Measurements from ENCODE around the gene CACNA1S.

Gene CACNA1S

GRCh38 chr1:201140235-201140940 is 28.2 kb upstream of the CACNA1S start:
- no peak for DNase-seq

DNA sequence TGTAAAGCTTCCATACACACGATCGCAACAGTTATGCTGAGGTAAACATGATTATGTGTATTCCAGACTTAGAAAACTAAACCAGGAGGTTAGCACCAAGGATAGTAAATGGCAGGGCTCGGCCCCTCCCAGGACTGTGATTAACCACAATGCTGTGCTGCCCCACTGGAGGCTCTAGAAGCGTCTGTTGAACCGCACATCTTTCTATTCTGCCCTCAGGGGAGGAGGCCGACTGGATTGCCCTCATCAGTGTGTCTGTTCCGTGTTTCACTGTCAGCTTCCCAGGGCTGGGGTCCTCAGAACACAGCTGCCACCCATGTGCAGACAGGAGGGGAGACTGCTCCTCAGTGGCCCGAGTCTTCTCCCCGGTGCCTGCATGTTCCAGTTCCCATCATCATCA is 27.5 kb upstream of the CACNA1S start:
- no peak for DNase-seq

GRCh38 chr1:201139306-201139705 is 27.1 kb upstream of the CACNA1S start:
- DNase-seq, result no peak

GRCh38 chr1:201138311-201138840 is 26.1 kb upstream of the CACNA1S start:
- DNase-seq, result no peak

GRCh38 chr1:201137579-201138310 is 25.5 kb upstream of the CACNA1S start:
- no peak for DNase-seq

DNA sequence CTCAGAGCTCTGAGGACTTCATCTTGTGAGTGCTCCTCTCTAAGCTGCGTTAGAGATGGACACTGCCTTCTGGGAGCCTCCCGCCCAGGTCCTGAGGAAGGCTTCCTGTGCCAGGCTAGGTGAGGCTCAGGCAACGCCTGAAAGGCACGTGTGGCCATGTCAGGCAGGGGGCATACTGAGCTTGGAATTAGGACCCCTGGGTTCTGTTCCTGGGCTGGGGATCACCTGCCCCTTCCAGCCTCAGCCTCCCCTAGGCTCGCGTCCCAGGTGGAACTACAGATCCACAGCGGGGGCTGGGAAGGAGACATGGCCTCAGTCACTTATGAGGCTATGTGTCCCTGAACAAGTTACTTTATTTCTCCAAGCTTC is 24.8 kb upstream of the CACNA1S start:
- no peak for DNase-seq

GRCh38 chr1:201136355-201137023 is 24.3 kb upstream of the CACNA1S start:
- DNase-seq, result no peak

DNA sequence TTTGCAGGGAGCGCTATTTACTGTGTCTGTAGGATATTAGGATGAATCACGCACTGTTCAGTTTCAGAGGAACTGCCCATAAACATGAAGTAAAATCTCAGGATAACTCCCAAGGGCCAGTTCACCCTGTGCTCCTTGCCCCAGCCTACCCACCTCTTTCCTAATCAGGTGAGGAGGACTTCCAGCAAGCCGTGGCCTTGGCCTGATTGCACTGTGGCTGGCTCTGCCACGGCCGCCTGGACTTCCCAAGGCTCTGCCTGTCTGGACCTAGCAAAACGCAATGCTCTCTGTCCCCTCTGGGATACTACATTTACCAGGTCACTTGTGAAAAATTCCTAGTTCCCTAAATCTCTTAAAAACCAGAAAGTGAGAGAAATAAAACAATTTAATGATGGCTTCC is 22.2 kb upstream of the CACNA1S start:
- DNase-seq, result no peak

DNA sequence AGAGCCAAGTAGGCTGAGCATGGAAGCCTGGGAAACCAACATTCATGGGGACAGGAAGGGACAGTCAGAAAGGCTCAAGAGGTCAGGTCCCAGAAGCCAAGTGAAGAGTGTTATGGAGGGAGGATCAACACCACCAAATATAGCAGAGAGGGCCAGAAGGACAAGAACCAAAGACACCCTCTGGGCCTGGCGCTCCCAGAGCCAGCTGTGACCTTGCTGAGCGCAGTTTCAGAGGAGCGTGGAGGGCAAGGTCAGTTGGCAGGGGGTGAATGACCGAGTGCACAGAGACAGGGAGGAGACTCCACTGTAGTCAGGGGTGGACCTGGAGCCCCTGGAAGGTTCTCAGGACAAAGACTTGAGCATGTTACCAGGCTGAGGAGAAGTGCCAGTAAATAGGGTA is 19.2 kb upstream of the CACNA1S start:
- DNase-seq, result no peak

- no peak for DNase-seq
Observed at GRCh38 chr1:201128962-201129361, 16.7 kb upstream of the CACNA1S start.

DNA sequence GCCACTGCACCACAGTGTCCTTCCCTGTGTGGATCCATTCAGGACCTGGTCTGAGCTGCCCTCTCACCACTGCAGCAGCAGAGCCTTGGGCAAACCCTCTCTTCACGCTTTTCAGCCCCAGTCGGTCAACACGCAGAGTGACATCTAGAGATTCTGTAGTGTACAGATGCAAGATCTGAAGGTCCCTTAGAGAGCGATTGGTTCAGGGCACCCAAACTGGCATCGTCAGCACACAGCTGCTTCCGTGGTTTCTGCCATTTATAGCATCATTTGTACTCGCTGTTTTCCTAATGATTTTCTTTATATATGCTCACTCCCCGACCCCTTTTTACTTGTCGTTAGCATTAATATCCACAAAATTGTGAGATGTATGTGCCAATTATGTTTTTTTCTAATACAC is 16.2 kb upstream of the CACNA1S start:
- no peak for DNase-seq

DNA sequence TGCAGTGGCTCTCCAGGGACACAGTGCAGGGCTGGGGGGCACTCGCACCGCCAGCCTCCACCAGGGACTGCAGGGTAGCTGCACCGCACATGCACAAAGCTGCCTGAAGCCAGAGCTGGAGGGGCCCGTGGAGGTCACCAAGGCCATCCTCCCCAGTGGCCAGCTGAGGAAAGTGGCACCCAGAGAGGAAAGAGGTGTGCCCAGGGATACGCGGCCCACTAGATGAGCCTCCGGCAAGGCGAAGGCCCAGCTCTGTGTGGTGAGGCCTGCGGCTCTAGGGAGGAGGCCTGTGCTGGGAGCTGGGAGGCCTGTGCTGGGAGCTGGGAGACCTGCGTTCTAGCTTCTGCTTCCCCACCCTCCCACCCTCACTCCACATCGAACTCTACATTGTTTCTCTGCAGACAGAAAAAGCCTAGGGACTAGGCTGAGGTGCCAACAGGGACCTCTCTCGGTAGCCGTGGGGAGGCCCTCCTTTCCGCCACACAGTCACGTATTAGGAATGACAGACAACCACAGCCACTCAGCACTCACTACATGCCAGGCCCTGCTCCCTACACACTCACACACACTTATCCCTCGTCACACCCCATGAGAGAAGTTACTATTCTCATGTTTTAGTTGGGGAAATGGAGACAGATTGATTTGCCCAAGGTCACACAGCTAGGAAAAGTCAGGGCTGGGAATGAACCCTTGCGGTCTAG is 15.7 kb upstream of the CACNA1S start:
- no peak for DNase-seq

- DNase-seq, result no peak
Observed at GRCh38 chr1:201126832-201127754, 14.9 kb upstream of the CACNA1S start, which contains the start of gene ASCL5. Gene ASCL5, minus strand, starts transcription at chr1:201127184. Its CDS starts 11,812 bp downstream, at chr1:201115372.

- no peak for DNase-seq
Observed at GRCh38 chr1:201126463-201126831, 14.2 kb upstream of the CACNA1S start.

DNA sequence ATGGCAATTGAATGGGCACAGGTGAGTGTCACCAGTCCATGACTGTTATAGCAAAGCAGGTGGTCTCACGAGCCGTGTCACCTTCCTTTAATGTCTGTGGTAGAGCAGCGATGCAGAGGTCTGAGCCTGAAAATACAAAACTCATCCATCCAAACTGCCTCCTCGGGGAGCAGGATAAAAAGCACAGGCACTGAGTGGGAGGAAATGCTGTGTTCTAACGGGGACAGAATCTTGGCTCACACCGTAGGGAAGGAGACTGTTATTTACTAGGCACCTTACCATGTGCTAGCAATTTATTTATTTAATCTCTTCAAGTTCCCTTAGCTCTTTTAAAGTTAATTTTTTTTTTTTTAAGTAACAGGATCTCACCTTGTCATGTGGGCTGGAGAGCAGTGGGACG is 13.6 kb upstream of the CACNA1S start:
- DNase-seq, result no peak

DNA sequence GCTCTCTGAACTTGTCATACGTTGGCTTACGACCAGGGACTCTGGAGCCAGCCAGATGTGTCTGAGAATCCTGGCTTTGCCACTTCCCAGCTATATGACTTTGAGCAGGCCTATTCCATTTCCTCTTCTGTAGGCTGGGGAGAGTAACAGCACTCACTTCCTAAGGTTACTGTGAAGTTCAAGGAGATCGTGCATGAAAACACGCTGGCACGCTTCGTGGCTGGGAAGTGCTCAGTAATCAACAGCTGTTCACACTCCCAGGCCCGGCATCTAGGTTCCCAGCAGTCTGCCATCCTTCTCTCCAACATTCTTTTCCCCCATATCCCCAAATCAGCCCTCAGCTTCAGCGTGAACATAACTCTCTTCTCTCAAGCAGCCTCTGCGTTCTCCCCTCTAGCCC is 12.8 kb upstream of the CACNA1S start:
- DNase-seq, result no peak

- DNase-seq, result no peak
Observed at GRCh38 chr1:201123866-201124265, 11.6 kb upstream of the CACNA1S start.

- no peak for DNase-seq
Observed at GRCh38 chr1:201122321-201122957, 10.2 kb upstream of the CACNA1S start.

DNA sequence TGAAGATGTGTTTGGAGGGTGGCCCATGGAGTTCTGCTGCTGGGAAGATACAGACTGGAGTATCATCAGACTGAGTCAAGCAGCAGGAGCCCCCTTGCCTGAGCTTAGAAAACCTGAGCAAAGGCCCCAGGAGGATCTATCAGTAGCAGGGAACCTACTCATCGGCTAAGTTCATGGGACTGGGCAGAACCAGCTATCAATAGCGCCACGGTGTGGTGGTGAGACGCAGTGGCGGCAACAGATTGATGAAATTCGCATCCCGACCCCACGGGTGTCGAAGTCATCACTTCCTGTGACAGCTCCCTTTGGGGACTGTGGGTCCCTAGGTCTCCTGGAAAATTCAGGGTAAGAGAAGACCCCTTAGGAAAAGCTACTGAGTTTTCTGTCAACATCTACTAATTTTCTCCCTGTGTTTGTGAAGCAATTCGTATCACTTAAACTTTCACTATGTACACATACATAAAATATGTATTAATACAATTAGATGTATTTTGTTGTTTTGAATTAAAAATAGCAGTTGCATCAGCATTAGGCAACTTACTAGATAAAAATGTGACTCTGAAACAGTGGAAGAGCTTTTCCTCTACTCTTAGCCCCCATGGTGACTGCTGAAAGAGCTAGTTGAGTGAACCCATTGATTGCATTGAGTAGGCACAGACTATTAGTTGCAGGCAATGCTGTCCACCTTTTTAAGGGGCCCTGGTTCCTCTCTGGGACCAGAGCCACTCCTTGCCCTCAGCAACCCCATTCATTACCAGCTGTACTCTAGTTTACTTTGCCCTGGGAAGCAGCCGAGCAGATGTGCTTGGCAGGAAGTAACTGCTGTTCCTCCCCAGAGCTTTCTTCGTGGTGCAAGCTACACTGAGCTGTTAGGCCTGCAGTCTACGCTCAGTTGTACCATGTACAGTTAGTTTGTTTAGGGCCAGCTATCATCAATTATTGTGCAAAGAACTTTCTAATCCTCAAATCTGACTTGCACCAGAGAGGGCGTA is 7.3 kb upstream of the CACNA1S start:
- DNase-seq, result peak; percentile 72 to 79

- DNase-seq, result no peak
Observed at GRCh38 chr1:201116091-201116490, 3.9 kb upstream of the CACNA1S start.
